ENCODE results near the gene PERM1.
A peak's percentile ranks its signal among the peaks of the same experiment; 100 is the strongest.

PERM1 gene

GRCh38 chr1:966135-966703 lies 15.7 kb downstream of the PERM1 start, which contains the start of gene PLEKHN1:
Gene PLEKHN1 (plus strand): TSS chr1:966482. CDS start chr1:966532, 50 bp downstream.
- no peak for DNase-seq (ENCODE audit: low read depth in 2 of 2, low spot score in 1 of 2)

- no peak for DNase-seq (ENCODE audit: low read depth in 2 of 2, low spot score in 1 of 2)
Observed at GRCh38 chr1:965526-966134, 16.3 kb downstream of the PERM1 start.

GRCh38 chr1:964691-965525 lies 17.0 kb downstream of the PERM1 start:
- DNase-seq (ENCODE audit: low read depth in 2 of 2, low spot score in 1 of 2) = no peak

GRCh38 chr1:963746-964525 lies 18.0 kb downstream of the PERM1 start:
- DNase-seq (ENCODE audit: low read depth in 2 of 2, low spot score in 1 of 2) = no peak

- DNase-seq (ENCODE audit: low read depth in 2 of 2, low spot score in 1 of 2) = no peak
Observed at GRCh38 chr1:963301-963651, 18.6 kb downstream of the PERM1 start.

GRCh38 chr1:962381-963300 lies 19.3 kb downstream of the PERM1 start:
- no peak for DNase-seq (ENCODE audit: low read depth in 2 of 2, low spot score in 1 of 2)

- DNase-seq (ENCODE audit: low read depth in 2 of 2, low spot score in 1 of 2) = no peak
Observed at GRCh38 chr1:961132-961669, 20.7 kb downstream of the PERM1 start.

GRCh38 chr1:960363-961131 lies 21.3 kb downstream of the PERM1 start, which contains the start of gene KLHL17:
Gene KLHL17 (plus strand): TSS chr1:960584. CDS start chr1:960694, 110 bp downstream.
- peak; percentile 54 to 58 for DNase-seq (ENCODE audit: low read depth in 2 of 2, low spot score in 1 of 2)

- no peak for DNase-seq (ENCODE audit: low read depth in 2 of 2, low spot score in 1 of 2)
Observed at GRCh38 chr1:959731-960362, 22.0 kb downstream of the PERM1 start.

- DNase-seq (ENCODE audit: low read depth in 2 of 2, low spot score in 1 of 2) = peak; percentile 95 to 97
Observed at GRCh38 chr1:958823-959730, 22.8 kb downstream of the PERM1 start, which contains the start of gene NOC2L. Gene NOC2L (minus strand): TSS chr1:959256. CDS start chr1:959240, 16 bp downstream.

- no peak for DNase-seq (ENCODE audit: low read depth in 2 of 2, low spot score in 1 of 2)
Observed at GRCh38 chr1:956636-957035, 25.3 kb downstream of the PERM1 start.

GRCh38 chr1:955474-955873 lies 26.4 kb downstream of the PERM1 start:
- DNase-seq (ENCODE audit: low read depth in 2 of 2, low spot score in 1 of 2) = no peak

GRCh38 chr1:954927-955326 lies 27.0 kb downstream of the PERM1 start:
- DNase-seq (ENCODE audit: low read depth in 2 of 2, low spot score in 1 of 2) = no peak

- no peak for DNase-seq (ENCODE audit: low read depth in 2 of 2, low spot score in 1 of 2)
Observed at GRCh38 chr1:953524-954320, 28.2 kb downstream of the PERM1 start.

GRCh38 chr1:952603-953002 lies 29.3 kb downstream of the PERM1 start:
- DNase-seq (ENCODE audit: low read depth in 2 of 2, low spot score in 1 of 2) = no peak

GRCh38 chr1:952201-952600 lies 29.7 kb downstream of the PERM1 start:
- DNase-seq (ENCODE audit: low read depth in 2 of 2, low spot score in 1 of 2) = no peak

- no peak for DNase-seq (ENCODE audit: low read depth in 2 of 2, low spot score in 1 of 2)
Observed at GRCh38 chr1:951364-951763, 30.5 kb downstream of the PERM1 start.
